K562 (cell line): ENCODE measurements around the gene USP49. TPM values are rescaled to one million over a fixed set of nuclear protein-coding genes. Genes with fewer than 3 reads are reported as not detected.

Experiments used
- ARNT ChIP-seq, 2 experiments: fragments of 450-650 bp; IDR thresholded peaks; 2 replicates each; pipeline ENCODE4 v1.6.1; 2016; ENCODE audit warnings: mild to moderate bottlenecking in 1 of 2
- ATF4 ChIP-seq: fragments of 450-650 bp; formaldehyde crosslinking; IDR thresholded peaks from 2 replicates; pipeline ENCODE4 v1.4.0; 2022; ENCODE audit warnings: mild to moderate bottlenecking, moderate library complexity
- CHD1 ChIP-seq: fragments of 200-600 bp; sonication (generic); IDR thresholded peaks from one replicate; pipeline ENCODE4 v1.6.1; 2012; ENCODE audit warnings: mild to moderate bottlenecking, moderate library complexity, low read length, inconsistent platforms
- CHD2 ChIP-seq: IDR thresholded peaks from 2 replicates; pipeline ENCODE4 v1.6.1; 2011; ENCODE audit warnings: low read depth, low read length
- DLX4 ChIP-seq: fragments of 250-450 bp; sonication (Bioruptor Pico); IDR thresholded peaks from 2 replicates; pipeline ENCODE4 v1.6.1; 2021; ENCODE audit warnings: mild to moderate bottlenecking
- ELK1 ChIP-seq: sonication (generic); formaldehyde crosslinking; IDR thresholded peaks from 2 replicates; pipeline ENCODE4 v1.8.1; 2022; ENCODE audit warnings: missing genetic modification reagents
- HCFC1 ChIP-seq: IDR thresholded peaks from 2 replicates; pipeline ENCODE4 v1.6.1; 2012; ENCODE audit warnings: low read depth, low read length, improper control_type of control experiment
- HNRNPLL ChIP-seq: fragments of 200-400 bp; formaldehyde crosslinking; IDR thresholded peaks from 2 replicates; pipeline ENCODE4 v1.6.1; 2017; ENCODE audit warnings: low read length, low read depth, mild to moderate bottlenecking; ENCODE audit not compliant: poor library complexity, severe bottlenecking
- KLF13 ChIP-seq: fragments of 450-650 bp; IDR thresholded peaks from 2 replicates; pipeline ENCODE4 v1.6.1; 2016; ENCODE audit warnings: missing genetic modification characterization, low read depth, mild to moderate bottlenecking, missing compliant biosample characterization, moderate library complexity, borderline replicate concordance
- MYC ChIP-seq, 2 experiments: fragments of 250-450 bp in 1 of 2; sonication (Bioruptor Pico) in 1 of 2; IDR thresholded peaks; 2 replicates each; pipeline versions ENCODE4 v1.5.1 to v1.6.1; 2012 to 2021; ENCODE audit warnings: low read depth in 2 of 2, borderline replicate concordance in 1 of 2, improper control_type of control experiment in 1 of 2, low read length in 1 of 2, mild to moderate bottlenecking in 1 of 2, moderate library complexity in 1 of 2
- NRF1 ChIP-seq, 2 experiments: fragments of 450-650 bp; IDR thresholded peaks in 1 of 2; conservative IDR thresholded peaks in 1 of 2; 2 replicates each; pipeline ENCODE4 v1.6.1; 2014; ENCODE audit warnings: mild to moderate bottlenecking in 2 of 2
- POLR2H ChIP-seq: IDR thresholded peaks from 2 replicates; pipeline ENCODE4 v1.6.1; 2016; ENCODE audit warnings: missing genetic modification characterization, low read depth, mild to moderate bottlenecking, control low read depth, missing compliant biosample characterization, moderate library complexity
- RB1 ChIP-seq: fragments of 450-650 bp; IDR thresholded peaks from 2 replicates; pipeline ENCODE4 v1.6.1; 2017; ENCODE audit warnings: low read depth, mild to moderate bottlenecking
- SAFB ChIP-seq: fragments of 200-400 bp; formaldehyde crosslinking; IDR thresholded peaks from 2 replicates; pipeline ENCODE4 v1.6.1; 2017; ENCODE audit warnings: low read depth, low read length, borderline replicate concordance
- SMAD2 ChIP-seq: fragments of 150-350 bp; IDR thresholded peaks from 2 replicates; pipeline ENCODE4 v1.6.1; 2014; ENCODE audit warnings: low read depth, mild to moderate bottlenecking, low read length
- TAF1 ChIP-seq: IDR thresholded peaks from 2 replicates; pipeline ENCODE4 v1.6.1; 2011; ENCODE audit warnings: mild to moderate bottlenecking, low read length, moderate library complexity; ENCODE audit not compliant: insufficient read depth, control insufficient read depth, severe bottlenecking; ENCODE audit errors: extremely low read depth
- YY1 ChIP-seq, 3 experiments: IDR thresholded peaks; 2 replicates each; pipeline ENCODE4 v1.6.1; 2011; ENCODE audit warnings: low read length in 2 of 3, mild to moderate bottlenecking in 2 of 3, moderate library complexity in 2 of 3, borderline replicate concordance in 1 of 3, control low read depth in 1 of 3, low read depth in 1 of 3; ENCODE audit not compliant: insufficient read depth in 3 of 3, insufficient replicate concordance in 2 of 3, control insufficient read depth in 1 of 3, insufficient read length in 1 of 3; ENCODE audit errors: extremely low read depth in 1 of 3
- ZBED1 ChIP-seq: IDR thresholded peaks from 2 replicates; pipeline ENCODE4 v1.6.1; 2014
- ZBTB26 ChIP-seq: fragments of 450-650 bp; formaldehyde crosslinking; IDR thresholded peaks from 2 replicates; pipeline ENCODE4 v1.4.0; 2022; ENCODE audit warnings: missing genetic modification characterization
- ZNF431 ChIP-seq: sonication (generic); formaldehyde crosslinking; IDR thresholded peaks from 2 replicates; pipeline ENCODE4 v1.8.0; 2022; ENCODE audit warnings: mild to moderate bottlenecking, missing genetic modification reagents
- ZNF584 ChIP-seq: fragments of 200-800 bp; sonication (Bioruptor generic); IDR thresholded peaks from 2 replicates; pipeline ENCODE4 v1.6.1; 2016; ENCODE audit warnings: low read depth, mild to moderate bottlenecking, missing genetic modification characterization, missing compliant biosample characterization
- polyA plus RNA-seq, 8 experiments: library from polyadenylated mRNA; depleted of rRNA in 4 of 8; stranded (reverse) in 5 of 8; unstranded in 3 of 8; fragments of >200 nt; fragmentation: Nextera tagmentation in 2 of 8; fragmentation: Illumina TruSeq in 1 of 8; extraction: Ambion mirVana in 2 of 8; extraction: Trizol in 1 of 8; gene quantifications; 2 replicates each; pipeline versions ENCODE4 v1.2.1 to v1.2.3, GENCODE V29; 2011 to 2014; ENCODE audit warnings: inconsistent platforms in 1 of 8, missing spikeins in 1 of 8
- total RNA-seq, 7 experiments: library from RNA; depleted of rRNA in 6 of 7; stranded (reverse); fragments of >200 nt in 6 of 7; fragmentation: Illumina TruSeq in 2 of 7; extraction: Trizol in 2 of 7; gene quantifications; 2 replicates each; pipeline versions ENCODE4 v1.2.1 to v1.2.3, GENCODE V29; 2011 to 2021; ENCODE audit warnings: low replicate concordance in 1 of 7

USP49 gene
- total and polyA plus RNA-seq, 9 of the 15 experiments (the other 6 are each of a cell fraction or from before 2014, with no cell fraction given): 1.0 to 9.9 (median 6.5) TPM

GRCh38 chr6:41941280-41942066, 46.3 kb upstream of the USP49 start, which contains the start of gene CCND3 (continued):
- TF ChIP-seq ELK1 (CRISPR knock-in tag) (no peak), TAF1 (peak; percentile 62), CHD1 (peak; percentile 98), YY1 (IDR thresholded peaks at IDR 0.05; ENCODE audit: borderline replicate concordance in 1 of 3, control insufficient read depth in 1 of 3, extremely low read depth in 1 of 3, insufficient read depth in 3 of 3, insufficient read length in 1 of 3, insufficient replicate concordance in 2 of 3, low read depth in 1 of 3, low read length in 2 of 3) (peak in 1 of 3 experiments; percentile 25), CHD2 (0 out of 2 replicates have a peak, but pooled peaks have one; percentile 18), KLF13 (tag) (peak; percentile 13; the same call in 1 of the 2 replicates), NRF1 (conservative IDR thresholded peaks at IDR 0.05 in 1 of 2, IDR thresholded peaks at IDR 0.05 in 1 of 2) (peak; percentile 79 to 85; a peak in 3 of 4 replicates), SMAD2 (no peak), ZNF431 (CRISPR knock-in tag) (no peak), SAFB (0 out of 2 replicates have a peak, but pooled peaks have one; percentile 55), ATF4 (CRISPR knock-in tag) (no peak), HNRNPLL (peak; percentile 44), MYC (IDR thresholded peaks at IDR 0.05; ENCODE audit: low read depth, low read length) (0 out of 2 replicates have a peak, but pooled peaks have one; percentile 38), MYC (CRISPR knock-in tag; IDR thresholded peaks at IDR 0.05; ENCODE audit: borderline replicate concordance, low read depth) (peak; percentile 43; the same call in 1 of the 2 replicates), ARNT (IDR thresholded peaks at IDR 0.05) (no peak), RB1 (peak; percentile 91), POLR2H (no peak), ZBTB26 (CRISPR knock-in tag) (no peak), ZBED1 (no peak), ZNF584 (CRISPR knock-in tag) (no peak), DLX4 (CRISPR knock-in tag) (no peak), HCFC1 (0 out of 2 replicates have a peak, but pooled peaks have one; percentile 4)
